Subcutaneous adipose tissue (tissue), 4 donors: ENCODE results near the gene ATG10. TPM values are rescaled to one million over a fixed set of nuclear protein-coding genes. Genes with fewer than 3 reads are reported as not detected.

Experiments used
- CTCF ChIP-seq: fragments of 450-650 bp; IDR thresholded peaks from one replicate; pipeline ENCODE4 v1.5.1; 2016; ENCODE audit warnings: low read depth, mild to moderate bottlenecking, control low read depth, antibody characterized with exemption, moderate library complexity
- total RNA-seq, 4 donors: library from RNA; depleted of rRNA; stranded (reverse); fragments of >200 nt; gene quantifications; one replicate each; pipeline ENCODE4 v1.1.0, GENCODE V29; 2016

Gene ATG10
- total RNA-seq, 4 donors from 2014 or later: 7.0 to 17.9 (median 7.6) TPM

DNA sequence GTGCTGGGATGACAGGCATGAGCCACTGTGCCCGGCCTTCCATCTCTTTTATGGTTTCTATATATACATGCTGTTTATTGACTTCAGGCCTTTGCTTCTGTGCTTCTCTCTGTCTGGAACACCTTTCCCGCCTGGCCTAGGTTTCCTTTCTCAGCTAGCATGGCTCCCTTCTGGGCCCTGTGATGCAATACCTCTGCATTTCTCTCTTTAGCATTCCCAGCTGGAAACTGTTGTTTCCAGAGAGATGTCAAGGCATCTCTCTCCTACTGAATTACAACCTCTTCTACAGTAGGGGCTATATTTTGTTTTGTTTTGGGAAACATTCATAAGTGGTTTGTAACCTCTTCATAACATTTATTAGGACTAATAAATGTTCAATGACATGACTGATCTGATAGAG lies 249.2 kb downstream of the ATG10 start:
- TF ChIP-seq CTCF: no peak

DNA sequence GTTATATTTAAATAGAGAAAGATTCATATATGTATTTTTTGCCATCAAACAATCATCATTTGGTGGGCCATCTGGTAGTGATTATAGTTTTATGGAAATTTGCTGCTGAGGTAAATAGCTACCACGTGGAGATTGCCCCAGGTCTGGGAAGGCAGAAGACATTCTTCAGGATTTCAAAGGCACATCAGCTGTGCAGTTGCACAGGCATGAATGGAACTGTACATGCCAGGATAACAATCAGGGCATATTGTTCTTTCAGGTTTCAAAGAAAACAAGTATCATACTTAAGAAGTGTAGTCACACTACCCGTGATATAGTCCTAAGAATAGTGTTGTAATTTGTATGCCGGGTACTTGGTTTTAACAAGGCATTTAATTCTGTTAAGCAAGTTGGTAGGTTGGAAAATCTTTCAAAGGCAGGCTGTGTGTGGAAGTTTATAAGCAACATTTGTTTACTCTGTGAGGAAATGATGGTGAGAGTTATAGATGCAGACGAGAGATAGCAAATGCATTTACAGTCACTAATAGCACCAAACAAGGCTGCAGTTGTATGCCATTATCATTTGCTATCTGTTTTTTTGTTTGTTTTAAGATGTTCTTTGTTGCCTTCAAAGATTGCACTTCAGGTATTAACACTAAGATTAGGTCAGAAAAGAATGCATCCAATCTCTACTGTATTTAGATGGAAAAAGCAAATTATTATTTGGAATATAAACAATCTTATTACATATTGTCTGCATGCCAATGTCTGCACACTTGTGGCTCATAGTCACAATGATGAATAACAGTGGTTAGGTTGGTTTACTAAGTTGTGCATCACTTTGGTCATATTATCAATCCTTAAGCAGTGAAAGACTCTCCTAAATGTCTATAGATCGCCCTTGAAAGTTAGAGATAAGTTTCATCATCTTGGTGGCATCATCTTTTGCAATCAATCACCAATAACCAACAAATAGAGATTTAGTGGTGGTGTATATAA lies 251.1 kb downstream of the ATG10 start:
- TF ChIP-seq CTCF: no peak

- TF ChIP-seq CTCF: no peak
Measured at GRCh38 chr5:82225525-82226172, 253.8 kb downstream of the ATG10 start.

DNA sequence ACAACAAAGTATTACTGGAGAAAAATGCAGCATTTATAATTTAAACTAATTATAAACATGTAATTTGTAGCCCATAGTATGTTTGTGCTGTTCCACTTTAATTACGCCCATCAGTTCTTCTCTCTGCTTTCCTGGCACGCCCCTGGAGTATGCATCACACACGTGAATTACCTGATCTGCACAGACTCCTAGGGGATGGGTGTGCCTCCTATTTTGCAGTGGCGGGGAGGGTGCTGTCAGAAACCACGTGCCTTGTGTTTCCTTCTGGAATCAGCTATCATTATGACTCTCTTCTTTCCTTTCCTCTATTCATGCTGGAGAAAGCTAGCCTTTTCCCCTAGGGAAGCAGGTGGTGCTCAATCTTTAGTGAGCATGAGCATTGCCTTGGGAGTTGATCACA lies 263.1 kb downstream of the ATG10 start:
- no peak for TF ChIP-seq CTCF

DNA sequence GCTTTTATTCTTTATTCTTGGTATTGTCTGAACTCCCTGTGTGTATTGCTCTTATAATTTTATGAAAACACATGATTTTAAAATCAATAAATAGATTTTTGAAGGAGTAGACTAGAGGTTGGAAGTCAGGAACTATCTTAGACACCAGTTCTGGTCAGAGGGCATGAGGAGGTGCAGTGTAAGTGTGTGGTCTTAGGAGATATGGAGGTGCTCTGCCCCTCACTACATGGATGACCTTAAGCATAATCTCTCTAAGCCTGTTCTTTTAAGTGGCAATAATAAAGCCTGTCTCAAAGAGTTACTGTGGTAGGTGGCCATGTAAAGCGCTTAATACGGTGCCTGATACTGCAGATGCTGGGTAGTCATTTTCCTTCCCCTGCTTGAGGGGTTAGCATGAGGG lies 272.3 kb downstream of the ATG10 start:
- no peak for TF ChIP-seq CTCF

DNA sequence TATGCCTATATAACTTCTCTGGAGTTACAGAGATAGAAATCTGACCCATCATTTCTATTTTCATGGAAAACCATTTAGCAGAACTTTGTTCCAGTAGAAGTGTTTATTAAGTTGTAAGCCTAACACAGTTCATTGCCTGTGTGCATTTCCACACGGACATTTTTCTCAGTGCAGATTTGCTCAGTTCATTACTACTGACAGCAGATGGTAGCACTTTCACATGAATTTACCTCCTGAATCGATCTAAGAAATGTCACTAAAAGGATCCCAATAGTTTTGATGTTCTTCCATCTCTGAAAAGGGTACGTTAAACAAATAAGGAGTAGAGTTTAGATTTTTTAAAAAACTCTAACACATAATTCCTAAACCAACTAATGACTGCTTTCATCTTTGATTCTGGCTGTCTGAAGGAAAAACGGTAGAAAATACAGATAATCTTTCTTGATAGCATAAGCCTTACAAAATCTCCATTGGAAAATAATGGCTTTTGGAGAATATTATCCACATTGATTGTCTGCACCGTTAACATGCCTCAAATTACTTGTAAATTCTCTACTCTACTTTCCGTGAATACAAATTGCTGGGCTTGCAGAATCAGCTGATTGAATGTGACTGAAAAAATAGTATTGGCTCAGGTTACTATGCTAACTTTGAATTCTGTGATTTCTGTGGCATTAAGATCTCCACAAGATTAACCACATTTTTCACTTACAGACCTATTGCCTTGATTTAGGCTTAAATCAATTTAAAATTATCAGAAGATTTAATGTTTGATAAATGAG lies 273.2 kb downstream of the ATG10 start:
- TF ChIP-seq CTCF: no peak
